GM19043 (cell line): ENCODE results near the gene VAMP4.
A peak's percentile ranks its signal among the peaks of the same experiment; 100 is the strongest.
"Not testable (repeated sequence)": the region's sequence is repeated elsewhere in the genome, so short reads cannot be mapped to it uniquely, and the experiment has no call there.

Source experiments
- ATAC-seq: cut with Tn5 transposase; IDR thresholded peaks from one replicate; pipeline ENCODE4 v1.9.1; 2021; ENCODE audit warnings: low read depth; ENCODE audit not compliant: unreplicated experiment

The VAMP4 gene

DNA sequence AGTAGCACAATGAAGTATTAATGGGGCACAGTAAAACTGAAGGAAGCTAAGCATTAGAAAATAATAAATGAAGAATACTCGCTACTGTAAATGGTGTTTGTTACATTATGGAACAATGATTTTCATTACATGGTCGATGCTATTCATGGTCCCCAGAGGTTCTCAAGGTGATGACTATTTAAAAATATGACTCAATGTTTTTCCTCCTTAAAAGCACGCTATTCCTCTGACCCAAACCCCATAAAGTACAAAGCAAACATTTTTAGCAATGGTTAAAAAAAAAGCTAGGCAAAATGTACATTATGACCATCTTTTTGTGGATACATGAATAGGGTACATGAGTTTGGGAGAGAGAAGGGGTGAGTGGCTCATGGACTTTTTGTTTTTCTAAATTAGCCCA is 34.3 kb downstream of the VAMP4 start:
- ATAC-seq = no peak

DNA sequence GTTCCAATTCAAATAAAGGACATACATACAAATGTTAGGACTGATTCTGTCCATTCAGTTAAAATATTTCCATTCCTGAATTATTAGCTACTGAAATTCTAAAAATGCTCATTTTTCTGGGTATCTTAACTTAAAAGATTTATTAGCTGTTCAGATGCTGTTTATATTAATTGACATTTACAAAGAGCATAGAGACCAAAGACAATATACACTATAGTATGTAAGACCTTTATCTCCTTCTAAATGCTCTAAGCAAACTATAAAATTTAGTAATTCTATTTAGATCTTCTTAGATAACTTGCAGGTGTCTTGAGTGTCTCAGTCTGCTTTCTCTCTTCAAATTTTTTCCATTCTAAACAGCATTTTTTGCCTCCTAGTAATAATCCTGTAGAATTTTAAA is 39.3 kb downstream of the VAMP4 start:
- no peak for ATAC-seq

DNA sequence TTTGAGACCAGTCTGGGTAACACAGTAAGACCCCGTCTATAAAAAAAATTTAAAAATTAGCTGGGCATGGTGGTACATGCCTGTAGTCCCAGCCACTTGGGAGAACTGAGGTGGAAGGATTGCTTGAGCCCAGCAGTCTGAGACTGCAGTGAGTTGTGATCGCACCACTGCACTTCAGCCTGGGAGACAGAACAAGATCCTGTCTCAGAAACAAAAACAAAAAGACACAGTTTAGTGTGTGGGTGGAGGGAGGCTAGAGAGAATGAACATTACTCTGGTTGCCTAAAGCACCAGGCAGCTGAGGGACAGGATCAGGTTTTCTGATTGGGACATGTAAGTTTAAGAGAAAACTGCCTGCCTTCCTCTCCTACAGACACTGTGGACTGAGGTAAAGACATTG is 42.3 kb downstream of the VAMP4 start:
- no peak for ATAC-seq

DNA sequence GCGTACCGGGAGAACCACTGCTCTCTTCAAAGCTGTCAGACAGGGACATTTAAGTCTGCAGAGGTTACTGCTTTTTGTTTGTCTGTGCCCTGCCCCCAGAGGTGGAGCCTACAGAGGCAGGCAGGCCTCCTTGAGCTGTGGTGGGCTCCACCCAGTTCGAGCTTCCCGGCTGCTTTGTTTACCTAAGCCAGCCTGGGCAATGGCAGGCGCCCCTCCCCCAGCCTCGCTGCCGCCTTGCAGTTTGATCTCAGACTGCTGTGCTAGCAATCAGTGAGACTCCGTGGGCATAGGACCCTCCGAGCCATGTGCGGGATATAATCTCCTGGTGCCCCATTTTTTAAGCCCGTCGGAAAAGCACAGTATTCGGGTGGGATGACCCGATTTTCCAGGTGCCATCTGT is 46.1 kb downstream of the VAMP4 start:
- not testable (repeated sequence) for ATAC-seq

DNA sequence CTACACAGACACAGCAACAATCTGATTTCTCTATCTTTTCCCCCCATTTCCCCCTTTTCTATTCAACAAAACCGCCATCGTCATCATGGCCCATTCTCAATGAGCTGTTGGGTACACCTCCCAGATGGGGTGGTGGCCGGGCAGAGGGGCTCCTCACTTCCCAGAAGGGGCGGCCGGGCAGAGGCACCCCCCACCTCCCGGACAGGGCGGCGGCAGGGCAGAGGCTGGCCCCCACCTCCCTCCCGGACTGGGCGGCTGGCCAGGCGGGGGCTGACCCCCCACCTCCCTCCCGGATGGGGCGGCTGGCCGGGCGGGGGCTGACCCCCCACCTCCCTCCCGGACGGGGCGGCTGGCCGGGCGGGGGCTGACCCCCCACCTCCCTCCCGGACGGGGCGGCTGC is 48.3 kb downstream of the VAMP4 start:
- ATAC-seq = not testable (repeated sequence)

DNA sequence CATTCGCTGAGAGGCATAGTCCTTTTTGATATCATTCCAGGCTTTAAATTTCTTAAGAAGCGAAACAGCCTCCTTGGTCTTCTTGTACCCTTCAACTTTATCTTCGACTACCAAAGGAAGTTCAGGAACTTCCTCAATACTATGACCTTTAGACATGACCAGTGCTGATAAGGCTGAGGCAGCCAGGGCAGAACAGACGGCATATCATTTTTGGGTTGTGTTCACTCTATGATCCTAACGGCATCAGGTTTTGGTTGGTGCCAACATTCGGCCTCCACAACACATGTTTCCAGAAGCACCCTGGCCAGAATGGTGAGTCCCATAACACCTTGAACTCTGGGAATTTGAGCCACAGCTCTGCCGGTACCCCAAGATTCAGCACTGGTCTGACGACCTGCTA is 58.0 kb downstream of the VAMP4 start:
- ATAC-seq = no peak

DNA sequence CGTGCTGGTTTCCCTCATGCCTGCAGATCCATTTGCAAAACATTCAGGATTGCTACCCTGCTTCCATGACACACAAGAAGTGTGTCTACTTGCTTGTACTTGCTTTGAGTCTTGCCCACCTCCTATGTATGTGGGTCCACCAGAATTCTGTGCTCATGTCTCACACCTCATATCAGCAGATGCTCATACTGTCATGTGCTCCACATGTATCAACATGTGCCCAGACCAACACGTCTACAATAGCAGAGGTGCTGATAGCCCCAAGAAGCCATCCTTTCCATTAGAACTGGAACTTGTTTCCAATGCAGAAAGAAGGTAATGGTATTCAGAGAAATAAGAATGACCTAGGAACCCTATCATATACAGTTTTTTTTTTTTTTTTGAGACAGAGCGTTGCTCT is 61.5 kb downstream of the VAMP4 start:
- ATAC-seq = no peak

DNA sequence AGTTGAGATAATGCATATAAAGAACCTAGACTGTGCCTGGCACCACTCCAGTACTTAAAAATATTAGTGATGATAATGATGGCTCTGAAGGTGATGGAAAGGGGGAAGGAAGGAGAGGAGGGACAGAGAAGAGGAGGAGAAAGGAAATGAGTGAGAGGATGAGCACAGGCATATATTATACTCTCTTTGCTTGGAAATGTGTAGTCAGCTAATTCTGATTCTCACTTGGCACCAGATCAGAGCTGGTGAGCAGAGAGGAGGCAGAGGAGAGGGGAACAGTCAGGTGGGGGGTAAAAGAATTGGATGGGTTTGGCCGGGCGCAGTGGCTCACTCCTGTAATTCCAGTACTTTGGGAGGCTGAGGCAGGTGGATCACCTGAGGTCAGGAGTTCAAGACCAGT is 65.0 kb downstream of the VAMP4 start:
- no peak for ATAC-seq

DNA sequence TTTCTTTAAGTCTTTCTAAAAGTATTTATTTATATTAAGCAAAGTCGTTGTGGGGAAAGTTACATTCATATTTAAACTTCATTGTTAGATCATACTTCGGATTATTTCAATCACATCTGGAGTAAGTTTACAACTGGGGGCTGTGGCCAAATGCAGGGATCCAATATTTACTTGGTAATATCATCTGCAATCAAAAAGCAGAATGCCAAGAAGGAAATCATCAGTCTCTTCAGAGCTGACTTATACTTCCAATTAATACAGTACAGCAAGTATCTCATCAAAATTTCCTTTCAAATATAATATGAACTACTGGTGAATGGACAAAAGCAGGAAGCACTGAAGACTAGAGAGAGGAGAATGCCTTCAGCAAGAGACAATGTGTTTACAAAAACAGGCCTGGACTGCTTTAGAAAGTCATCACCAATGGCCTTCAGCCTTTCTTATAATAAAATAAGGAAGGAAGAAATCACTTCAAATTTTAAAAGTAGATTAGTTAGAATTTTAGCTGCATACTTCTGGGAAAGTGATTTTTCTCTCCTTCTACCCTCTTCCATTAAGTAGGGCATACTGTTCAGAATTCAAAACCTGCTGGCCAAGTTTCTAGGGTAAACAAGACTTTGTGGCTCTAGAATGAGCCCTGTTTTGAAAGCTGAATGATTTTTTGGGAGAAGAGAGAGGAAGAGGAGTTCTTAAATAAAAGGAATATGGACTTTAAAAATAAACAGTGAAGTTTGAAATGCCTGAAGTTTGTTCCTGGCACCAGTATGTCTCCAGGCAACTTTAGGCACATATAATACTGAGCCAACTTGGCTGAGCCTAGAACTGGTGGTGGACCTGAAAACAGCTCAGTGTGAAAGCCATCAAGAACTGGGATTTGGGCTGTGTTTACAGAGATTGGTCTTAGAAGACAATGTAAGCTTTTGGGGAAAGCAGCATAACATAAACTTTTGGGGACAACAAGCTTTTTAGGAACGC is 67.1 kb downstream of the VAMP4 start:
- no peak for ATAC-seq

DNA sequence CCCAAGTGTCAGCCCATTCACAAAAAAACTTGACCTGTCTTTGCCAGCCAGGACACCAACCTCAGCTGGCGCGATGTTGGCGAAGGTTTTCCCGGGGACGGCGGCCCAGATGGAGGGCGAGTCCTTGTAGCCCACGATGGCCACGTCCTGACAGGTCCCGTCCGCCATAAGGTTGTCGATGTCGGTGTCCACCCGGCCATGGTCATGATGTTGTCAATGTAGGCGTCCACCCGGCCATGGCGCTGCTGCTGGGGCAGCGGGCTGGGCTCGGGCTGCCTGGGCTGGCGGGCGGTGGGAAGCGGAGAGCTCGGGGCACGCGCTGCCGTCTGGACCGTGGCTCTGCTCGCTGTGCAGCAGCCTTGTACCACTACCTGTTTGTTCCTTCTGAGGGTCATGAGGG is 71.1 kb downstream of the VAMP4 start:
- no peak for ATAC-seq

DNA sequence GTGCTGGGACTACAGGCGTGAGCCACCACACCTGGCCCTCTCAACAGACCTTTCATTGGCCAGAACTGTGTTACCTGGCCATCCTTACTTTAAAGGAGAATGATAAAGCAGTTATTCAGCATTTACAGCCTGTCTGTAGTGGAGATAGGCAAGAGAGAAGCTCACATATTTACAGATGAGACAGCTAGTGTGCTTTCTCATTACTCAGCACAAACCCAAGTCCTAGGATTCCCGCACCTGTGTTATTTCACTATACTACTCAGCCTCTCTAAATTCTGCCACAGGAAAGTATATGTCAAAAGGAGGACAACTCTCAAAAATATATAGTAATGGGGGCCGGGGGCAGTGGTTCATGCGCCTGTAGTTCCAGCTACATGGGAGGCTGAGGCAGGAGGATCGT is 73.5 kb downstream of the VAMP4 start:
- no peak for ATAC-seq

DNA sequence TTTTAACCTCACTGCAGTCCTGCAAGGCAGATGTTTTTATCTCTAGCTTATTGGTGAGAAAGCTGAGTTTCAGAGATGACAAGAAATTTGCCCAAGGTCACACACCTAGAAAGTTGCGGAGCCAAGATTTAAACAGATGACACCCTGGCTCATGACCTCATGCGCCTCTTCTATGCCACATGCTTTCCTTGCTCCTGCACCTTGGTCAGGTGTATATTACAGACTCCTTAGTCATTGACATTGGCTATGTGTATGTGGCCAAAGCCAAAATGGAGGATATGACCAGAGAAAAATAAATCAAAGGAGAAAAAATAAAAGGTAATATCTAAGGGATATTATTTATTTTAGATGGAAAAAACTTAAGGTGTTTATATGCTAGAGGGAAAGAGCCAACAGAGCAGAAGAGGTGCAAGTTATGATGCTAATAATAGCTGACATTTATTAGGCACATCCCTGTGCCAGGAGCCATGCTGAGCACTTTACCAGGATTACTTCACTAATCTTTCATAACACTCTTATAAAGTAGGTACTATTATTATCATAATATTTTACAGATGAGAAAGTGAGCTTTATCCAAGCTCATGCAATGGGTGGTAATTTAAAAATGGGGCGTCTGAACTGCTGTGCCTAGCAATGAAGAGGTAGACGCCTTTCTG is 75.6 kb downstream of the VAMP4 start:
- no peak for ATAC-seq

DNA sequence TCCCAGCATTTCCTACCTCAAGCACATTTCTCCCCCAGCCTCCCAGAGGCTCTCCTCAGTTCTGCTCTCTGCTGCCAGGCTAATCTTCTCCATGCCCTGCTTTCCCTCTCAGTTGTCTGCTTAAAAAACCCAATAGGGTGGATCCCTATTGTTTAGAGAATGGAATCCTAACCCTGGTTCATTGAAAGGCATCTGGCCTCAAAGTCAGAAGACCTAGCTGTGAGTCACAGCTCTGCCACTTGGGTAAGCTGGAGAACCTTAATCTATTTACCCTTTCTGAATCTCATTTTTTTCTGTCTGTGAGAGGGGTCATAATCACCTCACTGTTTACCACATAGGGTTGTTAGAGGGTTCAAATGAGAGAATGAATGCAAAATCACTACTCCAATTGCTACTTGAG is 76.9 kb downstream of the VAMP4 start:
- ATAC-seq = no peak

DNA sequence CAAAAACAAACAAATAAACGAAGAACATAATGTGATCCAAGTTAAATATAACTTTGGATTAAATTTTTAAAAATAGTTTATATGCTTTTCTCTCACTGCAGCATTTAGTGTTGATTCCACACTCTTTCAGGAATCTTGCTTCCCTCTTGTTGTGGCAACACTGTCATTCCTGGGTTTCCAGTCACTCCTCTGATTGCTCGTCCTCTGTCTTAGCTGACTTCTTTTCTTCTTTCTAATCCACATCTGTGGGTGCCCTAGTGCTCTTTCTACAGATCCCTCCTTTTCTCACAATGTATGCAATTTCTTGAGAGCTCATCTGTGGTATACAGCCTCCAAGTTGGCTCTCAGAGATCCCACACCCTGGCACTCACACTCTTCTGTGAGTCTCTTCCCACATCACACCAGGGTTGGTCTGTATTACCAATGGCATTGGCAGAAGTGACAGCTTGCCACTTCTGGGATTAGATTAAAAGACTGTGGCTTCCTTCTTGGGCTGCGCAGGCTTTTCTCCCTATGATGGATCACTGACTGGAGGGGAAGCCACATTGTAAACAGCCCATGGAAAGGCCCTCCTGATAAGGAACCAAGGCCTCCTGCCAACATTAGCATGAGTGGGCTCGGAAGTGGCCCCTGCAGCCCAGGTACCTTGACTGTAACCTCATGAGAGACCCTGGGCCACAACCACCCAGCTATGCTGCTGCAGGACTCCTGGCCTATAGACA is 77.8 kb downstream of the VAMP4 start:
- no peak for ATAC-seq

DNA sequence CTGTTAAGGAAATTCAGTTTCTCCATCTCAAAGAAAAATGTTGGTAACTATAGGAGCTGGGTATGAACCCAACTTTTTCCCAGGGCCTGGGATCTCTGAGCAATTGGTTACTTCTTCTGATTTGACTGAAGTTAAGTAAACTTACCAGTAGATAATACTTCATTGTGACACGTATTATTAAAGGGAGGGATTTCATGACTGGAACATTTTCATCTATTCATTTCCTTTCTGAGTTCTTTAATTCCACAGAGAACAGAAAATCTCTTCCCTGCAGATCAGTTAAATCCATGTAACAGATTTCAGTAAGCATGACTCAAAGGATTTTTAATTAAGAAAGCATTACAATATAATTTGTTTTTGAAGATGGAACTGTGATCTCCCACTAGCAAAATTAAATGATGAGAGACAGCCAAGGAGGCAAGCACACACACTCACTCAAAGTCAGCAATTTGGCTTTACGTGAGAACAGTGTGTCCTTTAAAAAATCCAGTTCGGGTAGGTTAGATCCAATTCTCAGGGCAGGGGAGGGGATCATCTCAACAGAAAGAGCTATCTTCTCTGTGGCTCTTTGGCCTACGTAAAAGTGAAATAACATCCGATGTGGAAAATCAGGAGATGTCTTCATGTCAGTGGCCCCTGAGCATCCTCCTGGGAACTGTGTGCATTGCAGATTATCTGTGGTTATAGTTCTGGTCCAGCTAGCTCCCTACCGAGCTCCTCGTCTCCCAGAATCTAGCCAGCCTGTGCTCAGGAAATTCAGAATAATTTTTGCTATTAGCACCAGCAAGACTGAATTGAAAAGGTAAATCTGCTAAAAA is 78.6 kb downstream of the VAMP4 start:
- no peak for ATAC-seq

DNA sequence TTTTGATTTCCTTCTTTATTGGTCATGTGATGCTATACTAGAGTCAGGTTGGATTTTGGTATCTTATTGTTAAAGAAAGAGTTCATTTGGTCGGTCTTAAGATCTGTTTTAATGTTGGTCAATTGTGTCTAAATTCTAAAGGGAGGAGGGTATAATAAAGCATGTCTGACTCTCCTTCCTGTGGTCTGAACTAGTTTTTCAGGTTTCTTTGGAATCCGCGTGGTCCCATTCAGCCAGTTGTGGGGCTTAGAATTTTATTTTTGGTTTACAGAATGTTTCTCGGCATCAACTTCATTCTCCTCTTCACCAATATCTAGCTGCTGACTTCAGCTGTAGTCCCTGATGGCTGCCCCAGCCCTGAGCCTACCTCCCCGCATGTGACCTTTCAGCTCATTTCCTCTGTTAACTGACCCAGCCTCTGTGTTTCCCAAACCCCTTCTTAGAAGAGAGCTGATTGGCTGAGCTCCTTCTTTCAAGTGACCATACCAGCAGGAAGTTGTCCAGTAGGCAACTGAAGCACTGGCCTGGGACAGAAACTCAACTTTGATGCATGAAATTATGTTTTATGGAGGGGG is 80.7 kb downstream of the VAMP4 start:
- ATAC-seq = no peak

DNA sequence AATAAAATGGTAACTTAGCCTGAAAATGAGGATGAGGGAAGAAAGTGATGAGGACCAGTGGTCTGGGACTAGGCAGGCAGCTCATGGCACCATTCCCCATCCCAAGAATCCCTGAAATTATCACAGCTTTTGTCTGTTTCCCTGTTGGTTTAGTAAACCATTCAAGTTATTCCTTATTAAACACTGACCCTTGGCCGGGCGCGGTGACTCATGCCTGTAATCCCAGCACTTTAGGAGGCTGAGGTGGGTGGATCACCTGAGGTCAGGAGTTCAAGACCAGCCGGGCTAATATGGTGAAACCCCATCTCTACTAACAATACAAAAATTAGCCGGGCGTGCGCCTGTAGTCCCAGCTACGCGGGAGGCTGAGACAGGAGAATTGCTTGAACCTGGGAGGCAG is 85.7 kb downstream of the VAMP4 start:
- ATAC-seq = not testable (repeated sequence)

DNA sequence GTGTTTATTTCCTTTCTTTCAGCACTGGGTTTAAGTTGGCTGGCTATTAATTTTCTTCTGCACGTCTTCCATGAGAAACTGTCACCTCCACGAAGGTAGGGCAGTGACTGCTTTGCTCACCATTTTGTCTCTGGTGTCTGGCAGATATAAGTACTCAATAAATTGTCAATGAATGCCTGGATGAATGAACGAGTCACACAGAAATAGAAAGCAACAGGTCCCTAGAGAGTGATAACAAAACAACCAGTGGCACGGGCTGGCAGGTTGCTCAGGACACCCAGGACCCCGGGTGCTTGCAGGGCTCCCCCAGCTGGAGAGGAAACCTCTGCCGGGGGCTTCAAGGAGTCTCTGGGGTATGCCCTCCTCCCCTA is 86.1 kb downstream of the VAMP4 start:
- ATAC-seq = peak; percentile 21

DNA sequence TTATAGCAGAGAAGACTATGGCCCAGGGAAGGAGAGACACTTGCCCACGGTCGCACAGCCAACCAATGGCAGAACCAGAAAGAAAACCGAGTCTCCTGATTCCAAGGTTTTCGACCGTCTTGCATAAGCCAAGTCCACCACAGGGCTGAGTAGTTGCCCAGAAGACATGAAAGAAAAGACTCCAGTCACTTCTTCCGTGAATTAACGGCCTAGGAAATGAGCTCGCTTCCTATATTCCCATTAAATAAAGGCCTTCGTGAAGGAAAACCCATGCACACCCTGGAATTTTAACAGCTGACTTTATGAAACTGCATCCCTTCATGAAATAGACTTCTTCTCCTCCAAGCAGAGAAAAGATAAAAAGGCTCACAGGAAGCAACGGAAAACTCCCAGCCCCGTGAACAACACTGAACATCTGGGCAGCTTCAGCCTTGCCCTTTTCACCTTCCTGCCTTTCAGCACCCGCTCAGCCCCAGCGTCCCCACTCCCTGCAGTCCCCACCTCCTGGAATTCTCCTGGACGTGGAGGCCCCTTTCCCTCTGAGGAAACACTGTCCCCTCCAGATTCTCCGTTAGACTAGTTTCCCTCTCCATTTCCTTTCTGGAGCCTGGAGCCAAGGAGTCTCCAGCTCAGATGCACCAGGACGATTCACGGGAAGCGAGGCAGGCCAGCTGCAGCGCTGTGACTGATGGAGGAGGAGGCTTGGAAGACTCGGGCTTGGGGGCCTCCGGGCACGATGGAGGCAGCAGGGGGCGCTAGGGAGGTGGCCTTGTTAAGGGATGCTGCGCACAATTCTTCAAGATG is 86.7 kb downstream of the VAMP4 start:
- peak; percentile 69 for ATAC-seq
